DMS153 treated with DMSO at 0.1 percent for 48 hours (cell line): ENCODE measurements around the gene DGKQ.
"Not testable (repeated sequence)": the region's sequence is repeated elsewhere in the genome, so short reads cannot be mapped to it uniquely, and the experiment has no call there.

Experiments
- DNase-seq: peaks from one replicate; lab custom pipeline; 2025; ENCODE audit not compliant: unreplicated experiment; lab: John Stamatoyannopoulos, UW

The DGKQ gene

GRCh38 chr4:925771-926500, 47.4 kb downstream of the DGKQ start:
- DNase-seq: no peak

DNA sequence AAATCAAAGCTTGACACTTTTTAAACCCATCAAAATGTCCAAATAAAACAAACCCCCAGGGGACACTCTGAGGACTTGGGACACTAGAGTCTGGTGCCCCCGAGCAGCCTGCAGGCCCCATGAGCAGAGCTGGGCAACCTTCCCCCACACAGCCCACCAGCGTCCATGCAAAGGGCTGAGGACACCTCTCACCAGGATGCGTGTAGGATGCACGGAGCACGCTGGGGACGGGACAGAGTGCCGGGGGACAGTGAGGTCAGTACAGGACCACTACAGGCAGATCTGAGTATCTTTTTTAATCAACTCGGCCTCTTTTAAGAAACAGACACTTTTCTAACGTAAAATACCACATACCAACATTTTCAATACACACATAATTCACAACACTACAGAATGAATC, 48.2 kb downstream of the DGKQ start:
- no peak for DNase-seq

- no peak for DNase-seq
Measured at GRCh38 chr4:924107-925096, 49.0 kb downstream of the DGKQ start.

- no peak for DNase-seq
Measured at GRCh38 chr4:921830-922331, 51.5 kb downstream of the DGKQ start.

- DNase-seq: not testable (repeated sequence)
Measured at GRCh38 chr4:919004-919680, 54.2 kb downstream of the DGKQ start.

- not testable (repeated sequence) for DNase-seq
Measured at GRCh38 chr4:918591-918990, 54.8 kb downstream of the DGKQ start.

- DNase-seq: no peak
Measured at GRCh38 chr4:917992-918391, 55.4 kb downstream of the DGKQ start.

DNA sequence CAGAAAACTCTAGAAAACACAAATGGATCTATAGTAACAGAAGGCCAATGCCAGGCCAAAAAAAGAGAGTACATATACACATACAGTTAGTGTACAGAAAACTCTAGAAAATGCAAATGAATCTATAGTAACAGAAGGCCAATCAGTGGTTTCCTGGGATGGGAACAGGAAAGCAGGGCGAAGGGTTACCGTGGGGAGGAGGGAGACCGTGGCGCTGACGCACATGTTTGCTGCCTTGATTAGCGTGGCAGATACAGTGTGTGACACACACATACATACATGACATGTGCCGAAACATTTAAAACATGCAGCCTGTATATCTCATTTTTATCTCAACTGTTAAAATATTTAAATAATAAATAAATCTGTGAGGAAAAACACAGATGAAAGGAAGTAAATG, 55.9 kb downstream of the DGKQ start:
- no peak for DNase-seq

- no peak for DNase-seq
Measured at GRCh38 chr4:915595-915994, 57.8 kb downstream of the DGKQ start.

- DNase-seq: no peak
Measured at GRCh38 chr4:915041-915474, 58.3 kb downstream of the DGKQ start.

GRCh38 chr4:914531-914930, 58.8 kb downstream of the DGKQ start:
- DNase-seq: no peak

DNA sequence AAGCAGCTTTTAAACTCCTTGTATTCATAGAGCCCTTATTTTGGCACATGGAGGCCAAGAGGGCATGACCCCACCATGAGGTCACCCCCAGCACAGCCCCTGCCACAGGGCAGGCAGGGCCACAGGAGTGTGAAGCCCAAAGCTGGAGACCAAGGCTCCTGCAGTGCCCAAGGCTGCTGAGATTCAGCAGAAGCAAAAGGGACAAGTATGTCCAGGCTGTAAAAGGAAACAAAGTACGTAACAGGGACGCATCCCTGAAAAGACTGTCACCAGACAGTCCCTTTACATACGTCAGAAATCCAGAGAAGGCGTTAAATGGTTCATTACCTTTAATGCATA, 60.1 kb downstream of the DGKQ start:
- DNase-seq: no peak

- DNase-seq: no peak
Measured at GRCh38 chr4:912548-913279, 60.7 kb downstream of the DGKQ start.

DNA sequence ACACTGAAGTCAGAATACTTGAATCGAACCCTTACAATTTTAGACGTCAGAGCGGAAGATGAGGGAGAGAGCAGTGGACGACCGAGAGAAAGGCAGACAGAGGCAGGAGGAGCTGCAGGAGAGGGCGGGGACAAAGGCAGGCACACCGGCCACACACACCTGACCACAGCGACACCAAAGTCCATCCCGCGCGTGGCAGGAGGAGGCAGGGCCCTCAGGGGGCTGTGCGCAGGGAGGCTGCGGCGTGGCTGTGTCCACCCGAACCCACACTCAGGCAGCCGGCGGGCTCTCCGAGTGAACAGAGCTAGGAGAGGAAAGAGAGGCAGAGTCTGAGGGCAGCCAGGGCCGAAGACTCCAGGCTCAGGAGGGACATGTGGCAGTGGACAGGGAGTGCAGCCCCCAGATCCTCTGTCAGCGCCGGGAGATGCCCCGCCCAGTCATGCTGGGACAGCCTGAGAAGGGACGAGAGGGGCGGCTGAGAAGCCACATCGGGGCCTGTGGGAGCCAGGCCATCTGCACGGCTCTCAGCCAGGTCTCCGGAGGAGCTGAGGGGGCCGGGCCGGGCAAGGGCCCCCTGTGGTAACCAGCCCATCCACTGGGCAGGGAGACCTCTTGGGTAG, 61.4 kb downstream of the DGKQ start:
- DNase-seq: no peak

DNA sequence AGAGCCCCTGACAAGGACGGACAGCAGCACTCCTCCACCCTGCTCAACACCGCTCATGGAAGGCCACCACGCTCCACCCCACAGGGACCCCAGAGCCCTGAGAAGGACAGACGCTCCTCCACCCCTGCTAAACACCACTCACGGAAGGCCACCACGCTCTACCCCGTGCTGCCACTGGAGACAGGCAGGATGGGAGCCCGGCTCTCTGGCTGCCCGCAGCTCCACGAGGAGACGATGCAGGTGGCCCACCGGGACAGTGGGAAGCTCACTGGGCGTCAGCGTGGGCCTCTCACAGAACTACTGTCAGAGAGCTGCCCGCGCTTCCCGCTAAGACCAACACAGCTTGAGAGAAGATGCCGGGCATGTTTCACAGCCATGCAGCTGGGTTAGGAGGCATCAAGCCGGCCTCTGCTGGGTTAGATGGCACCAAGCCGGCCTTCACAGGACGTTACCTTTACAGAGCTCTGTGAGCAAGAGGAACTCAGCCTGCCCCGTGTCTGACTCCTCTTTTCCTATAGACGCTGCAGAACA, 62.1 kb downstream of the DGKQ start:
- no peak for DNase-seq

- DNase-seq: no peak
Measured at GRCh38 chr4:910366-911091, 62.8 kb downstream of the DGKQ start.

DNA sequence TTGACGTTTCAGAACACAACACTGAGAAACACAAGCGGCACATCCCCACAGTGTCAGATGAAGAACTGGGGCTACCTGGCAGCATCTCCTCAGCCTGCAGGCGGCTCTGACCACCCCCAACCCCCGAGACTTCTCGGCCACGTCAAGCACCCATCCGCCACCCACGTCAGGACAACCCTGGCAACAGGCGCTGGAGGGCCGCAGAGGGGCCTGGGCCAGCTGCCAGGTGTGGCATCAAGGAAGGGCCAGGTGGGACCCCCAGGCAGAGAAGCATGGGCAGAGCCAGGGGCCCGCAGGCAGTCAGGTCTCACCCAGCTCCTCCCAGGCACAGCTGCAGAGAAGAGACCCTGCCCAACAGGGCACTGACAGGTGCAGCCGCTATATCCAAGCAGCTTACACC, 63.5 kb downstream of the DGKQ start:
- no peak for DNase-seq

DNA sequence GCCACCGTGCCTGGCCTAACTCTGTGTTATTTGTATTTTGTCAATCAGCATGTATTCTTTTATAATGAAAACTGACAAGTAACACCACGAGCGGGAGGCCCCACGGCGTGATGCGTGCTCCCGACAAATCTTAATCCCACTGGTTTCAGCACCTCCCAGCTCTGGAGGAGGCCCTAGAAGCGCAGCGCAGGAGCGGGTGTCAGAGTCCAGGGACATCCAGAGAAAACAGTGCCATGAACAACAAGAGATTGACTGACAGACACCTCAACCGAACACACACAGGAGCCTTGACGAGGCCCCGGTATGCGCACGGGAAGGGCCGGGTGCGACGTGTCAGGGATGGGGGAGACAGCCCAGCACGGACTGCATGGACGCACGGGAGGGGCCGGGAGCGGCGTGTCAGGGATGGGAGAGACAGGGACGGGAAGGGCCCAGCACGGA, 64.2 kb downstream of the DGKQ start:
- no peak for DNase-seq
